Measurements from ENCODE around the gene ELOVL3. TPM values are rescaled to one million over a fixed set of nuclear protein-coding genes. Genes with fewer than 3 reads are reported as not detected.

Gene ELOVL3
- total and polyA plus RNA-seq, 2 of the 13 experiments (the other 11 are each of a cell fraction or from before 2014, with no cell fraction given) = 0.58 to 0.69 TPM

DNA sequence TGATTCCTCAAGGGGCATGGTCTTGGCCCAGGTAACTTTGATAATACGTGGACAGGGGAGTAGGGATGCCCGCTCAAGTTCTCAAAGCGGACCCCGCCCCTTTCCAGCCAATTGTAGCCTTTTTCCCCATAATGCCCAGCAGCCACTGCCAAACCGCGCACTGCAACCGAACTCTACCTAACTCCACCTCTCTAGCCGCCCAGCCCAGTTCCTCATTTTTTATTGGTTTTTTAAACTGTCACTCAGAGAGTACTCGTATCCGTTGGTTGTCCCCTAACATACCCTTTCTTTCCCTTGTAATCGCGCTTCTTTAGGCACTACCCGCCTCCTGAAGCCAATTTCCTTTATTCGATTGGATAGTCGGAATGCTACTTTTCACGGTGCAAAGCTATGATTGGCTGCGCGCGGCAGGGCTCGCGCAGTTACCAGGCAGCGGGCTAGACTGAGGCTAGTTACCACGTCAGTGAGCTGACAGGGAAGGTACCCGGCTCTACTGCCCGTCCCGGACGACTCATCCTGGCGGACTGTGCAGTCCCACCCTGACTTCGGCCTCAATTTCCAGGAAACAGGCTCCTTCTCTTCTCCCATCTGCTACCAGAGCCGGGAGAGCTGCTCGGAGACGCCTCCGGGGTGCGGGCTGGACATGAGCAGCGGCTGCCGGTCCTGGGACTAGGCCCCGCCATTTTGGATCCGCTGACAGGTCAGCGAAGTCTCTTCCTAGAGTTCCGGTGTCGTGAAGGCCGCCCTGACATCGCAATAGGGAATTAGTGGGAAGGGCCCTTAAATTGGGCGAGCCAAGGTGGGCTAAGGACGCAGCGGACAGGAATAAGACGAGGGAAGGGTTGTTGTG is 19.2 kb downstream of the ELOVL3 start, which contains the start of gene GBF1 (continued):
- TF ChIP-seq DR1 (CRISPR knock-in tag; IDR thresholded peaks at IDR 0.05) (peak; percentile 68; the same call in 1 of the 2 replicates), ZNF230 (CRISPR knock-in tag; IDR thresholded peaks at IDR 0.05) (no peak), ZNF33A (CRISPR knock-in tag; IDR thresholded peaks at IDR 0.05; ENCODE audit: borderline replicate concordance) (no peak), ZNF562 (CRISPR knock-in tag; IDR thresholded peaks at IDR 0.05; ENCODE audit: borderline replicate concordance) (no peak), CAMTA2 (CRISPR knock-in tag; IDR thresholded peaks at IDR 0.05; ENCODE audit: borderline replicate concordance) (no peak), ZNF674 (CRISPR knock-in tag; IDR thresholded peaks at IDR 0.05; ENCODE audit: low read depth) (no peak), ZNF552 (CRISPR knock-in tag; IDR thresholded peaks at IDR 0.05; ENCODE audit: borderline replicate concordance) (no peak), FOSL2 (CRISPR knock-in tag; IDR thresholded peaks at IDR 0.05) (no peak; the same call in 1 of the 2 replicates), CREM (IDR thresholded peaks at IDR 0.05) (peak; percentile 96), CREM (CRISPR knock-in tag; IDR thresholded peaks at IDR 0.05) (no peak), SMAD3 (CRISPR knock-in tag; IDR thresholded peaks at IDR 0.05) (no peak), NFE2L1 (CRISPR knock-in tag; IDR thresholded peaks at IDR 0.05; ENCODE audit: borderline replicate concordance) (0 out of 2 replicates have a peak, but pooled peaks have one; percentile 18), AGO1 (IDR thresholded peaks at IDR 0.05; ENCODE audit: low read depth, low read length, poor library complexity, severe bottlenecking) (no peak), PHB2 (IDR thresholded peaks at IDR 0.05; ENCODE audit: partially characterized antibody) (no peak), MTF2 (CRISPR knock-in tag; IDR thresholded peaks at IDR 0.05; ENCODE audit: borderline replicate concordance) (no peak), GPBP1L1 (CRISPR knock-in tag; IDR thresholded peaks at IDR 0.05) (no peak), ZNF414 (CRISPR knock-in tag; IDR thresholded peaks at IDR 0.05) (peak; percentile 42; the same call in 1 of the 2 replicates), ZNF431 (CRISPR knock-in tag; IDR thresholded peaks at IDR 0.05; ENCODE audit: borderline replicate concordance, low read depth) (peak; percentile 67; the same call in 1 of the 2 replicates), ZNF101 (CRISPR knock-in tag; IDR thresholded peaks at IDR 0.05; ENCODE audit: borderline replicate concordance, low read depth) (no peak), MYNN (CRISPR knock-in tag; IDR thresholded peaks at IDR 0.05; ENCODE audit: low read depth) (no peak)
- TF ChIP-seq, protein P1, sequence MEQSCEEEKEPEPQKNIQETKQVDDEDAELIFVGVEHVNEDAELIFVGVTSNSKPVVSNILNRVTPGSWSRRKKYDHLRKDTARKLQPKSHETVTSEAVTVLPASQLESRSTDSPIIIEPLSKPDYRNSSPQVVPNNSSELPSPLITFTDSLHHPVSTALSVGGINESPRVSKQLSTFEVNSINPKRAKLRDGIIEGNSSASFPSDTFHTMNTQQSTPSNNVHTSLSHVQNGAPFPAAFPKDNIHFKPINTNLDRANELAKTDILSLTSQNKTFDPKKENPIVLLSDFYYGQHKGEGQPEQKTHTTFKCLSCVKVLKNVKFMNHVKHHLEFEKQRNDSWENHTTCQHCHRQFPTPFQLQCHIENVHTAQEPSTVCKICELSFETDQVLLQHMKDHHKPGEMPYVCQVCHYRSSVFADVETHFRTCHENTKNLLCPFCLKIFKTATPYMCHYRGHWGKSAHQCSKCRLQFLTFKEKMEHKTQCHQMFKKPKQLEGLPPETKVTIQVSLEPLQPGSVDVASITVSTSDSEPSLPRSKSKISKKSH (CRISPR knock-in tag; IDR thresholded peaks at IDR 0.05; ENCODE audit: borderline replicate concordance) = peak; percentile 57; the same call in 1 of the 2 replicates
- TF ChIP-seq, protein P2, sequence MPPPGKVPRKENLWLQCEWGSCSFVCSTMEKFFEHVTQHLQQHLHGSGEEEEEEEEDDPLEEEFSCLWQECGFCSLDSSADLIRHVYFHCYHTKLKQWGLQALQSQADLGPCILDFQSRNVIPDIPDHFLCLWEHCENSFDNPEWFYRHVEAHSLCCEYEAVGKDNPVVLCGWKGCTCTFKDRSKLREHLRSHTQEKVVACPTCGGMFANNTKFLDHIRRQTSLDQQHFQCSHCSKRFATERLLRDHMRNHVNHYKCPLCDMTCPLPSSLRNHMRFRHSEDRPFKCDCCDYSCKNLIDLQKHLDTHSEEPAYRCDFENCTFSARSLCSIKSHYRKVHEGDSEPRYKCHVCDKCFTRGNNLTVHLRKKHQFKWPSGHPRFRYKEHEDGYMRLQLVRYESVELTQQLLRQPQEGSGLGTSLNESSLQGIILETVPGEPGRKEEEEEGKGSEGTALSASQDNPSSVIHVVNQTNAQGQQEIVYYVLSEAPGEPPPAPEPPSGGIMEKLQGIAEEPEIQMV (CRISPR knock-in tag; IDR thresholded peaks at IDR 0.05; ENCODE audit: low read depth) = no peak
- TF ChIP-seq, protein P3, sequence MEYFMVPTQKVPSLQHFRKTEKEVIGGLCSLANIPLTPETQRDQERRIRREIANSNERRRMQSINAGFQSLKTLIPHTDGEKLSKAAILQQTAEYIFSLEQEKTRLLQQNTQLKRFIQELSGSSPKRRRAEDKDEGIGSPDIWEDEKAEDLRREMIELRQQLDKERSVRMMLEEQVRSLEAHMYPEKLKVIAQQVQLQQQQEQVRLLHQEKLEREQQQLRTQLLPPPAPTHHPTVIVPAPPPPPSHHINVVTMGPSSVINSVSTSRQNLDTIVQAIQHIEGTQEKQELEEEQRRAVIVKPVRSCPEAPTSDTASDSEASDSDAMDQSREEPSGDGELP (IDR thresholded peaks at IDR 0.05; ENCODE audit: borderline replicate concordance, low read depth) = peak; percentile 40; the same call in 1 of the 2 replicates

All from HepG2 (cell line).